HepG2 (cell line): Measurements from ENCODE around the gene TM4SF4. TPM values are rescaled to one million over a fixed set of nuclear protein-coding genes. Genes with fewer than 3 reads are reported as not detected.
A peak's percentile ranks its signal among the peaks of the same experiment; 100 is the strongest.

Experiments
- ATAC-seq: fragments of 200-7000 bp; cut with Tn5 transposase; 3 replicates; pipeline ENCODE4 v1.9.1; 2020; ENCODE audit warnings: mild to moderate bottlenecking, moderate library complexity
- BruUV-seq: library from RNA; stranded (reverse); fragments of 400-500 nt; replicated peaks from 2 replicates; lab custom pipeline; 2021; lab: Mats Ljungman, UMichigan
- CTCF ChIA-PET: fragments of 300-600 bp; formaldehyde crosslinking; extraction: SDS; loops from one replicate; lab custom pipeline; 2021; ENCODE audit warnings: low total read pairs, inconsistent platforms, low intra/inter-chr PET ratio; lab: Yijun Ruan, JAX
- POLR2A ChIA-PET: fragments of 350-600 bp; sonication (Branson Sonifier 250); formaldehyde crosslinking; loops from one replicate; lab custom pipeline; 2020; ENCODE audit warnings: antibody characterized with exemption, inconsistent platforms; lab: Yijun Ruan, JAX
- DNase-seq: peaks from one replicate; pipeline ENCODE4 v3.0.0-alpha.2; 2015; ENCODE audit warnings: low spot score
- FAIRE-seq: peaks from 3 replicates; lab custom pipeline; 2011; peaks lifted over from hg19 to GRCh38; lab: Jason Lieb, UNC
- H2AFZ ChIP-seq: one replicate; pipeline ENCODE4 v1.6.1; 2011; ENCODE audit warnings: low read length, inconsistent platforms
- H3K27ac ChIP-seq: fragments of 300-600 bp; 3 replicates; pipeline ENCODE4 v1.8.0; 2011; ENCODE audit warnings: mixed run types, mild to moderate bottlenecking, mixed read lengths, low read length, inconsistent platforms; ENCODE audit not compliant: insufficient read depth; ENCODE audit errors: extremely low read length
- H3K27me3 ChIP-seq, 2 experiments: fragments of 200-600 bp in 1 of 2; 2 replicates in 1 of 2; 3 replicates in 1 of 2; pipeline versions ENCODE4 v1.6.0 to v1.8.0; 2011; ENCODE audit warnings: low read length in 2 of 2, mild to moderate bottlenecking in 2 of 2, moderate library complexity in 2 of 2, inconsistent platforms in 1 of 2; ENCODE audit not compliant: insufficient read depth in 2 of 2, control insufficient read depth in 1 of 2
- H3K36me3 ChIP-seq, 2 experiments: fragments of 200-600 bp in 1 of 2; replicated peaks in 1 of 2; 2 replicates in 1 of 2; 3 replicates in 1 of 2; pipeline versions ENCODE4 v1.5.1 to v1.8.0; 2011; ENCODE audit warnings: low read length in 2 of 2, inconsistent platforms in 1 of 2; ENCODE audit not compliant: insufficient read depth in 2 of 2, control insufficient read depth in 1 of 2
- H3K4me1 ChIP-seq: 2 replicates; pipeline ENCODE4 v1.5.1; 2012; ENCODE audit warnings: low read length, inconsistent platforms; ENCODE audit not compliant: insufficient read depth
- H3K4me2 ChIP-seq: 2 replicates; pipeline ENCODE4 v1.6.0; 2011; ENCODE audit warnings: low read depth, low read length, inconsistent platforms
- H3K4me3 ChIP-seq, 3 experiments: fragments of 200-600 bp in 1 of 3; sonication (generic), shearing (Covaris generic) in 1 of 3; replicated peaks in 1 of 3; 2 replicates each; pipeline ENCODE4 v1.5.1; 2011 to 2016; ENCODE audit warnings: low read length in 3 of 3, inconsistent platforms in 2 of 3, low read depth in 2 of 3, mild to moderate bottlenecking in 2 of 3, control low read depth in 1 of 3, mixed read lengths in 1 of 3; ENCODE audit not compliant: insufficient read depth in 1 of 3
- H3K79me2 ChIP-seq: one replicate; pipeline ENCODE4 v1.6.1; 2011; ENCODE audit warnings: low read length, inconsistent platforms; ENCODE audit not compliant: insufficient read depth
- H3K9ac ChIP-seq: 2 replicates; pipeline ENCODE4 v1.6.0; 2011; ENCODE audit warnings: mild to moderate bottlenecking, low read depth, low read length, inconsistent platforms; ENCODE audit not compliant: insufficient read depth
- H3K9me3 ChIP-seq: 2 replicates; pipeline ENCODE4 v1.5.1; 2012; ENCODE audit warnings: mild to moderate bottlenecking, low read length
- H4K20me1 ChIP-seq: 2 replicates; pipeline ENCODE4 v1.6.0; 2011; ENCODE audit warnings: inconsistent platforms, mild to moderate bottlenecking, low read length, moderate library complexity; ENCODE audit not compliant: insufficient read depth
- CC2D1A ChIP-seq: sonication (generic); formaldehyde crosslinking; IDR thresholded peaks from 2 replicates; pipeline ENCODE4 v1.8.1; 2023; ENCODE audit warnings: mild to moderate bottlenecking, missing genetic modification reagents
- FOXA3 ChIP-seq: IDR thresholded peaks from 2 replicates; pipeline ENCODE4 v1.6.1; 2016; ENCODE audit warnings: missing genetic modification reagents, missing compliant biosample characterization
- FOXP1 ChIP-seq, 2 experiments: fragments of 450-650 bp in 1 of 2; IDR thresholded peaks; 2 replicates each; pipeline ENCODE4 v1.6.1; 2017 to 2018; ENCODE audit warnings: antibody characterized with exemption in 1 of 2
- IRF2 ChIP-seq: IDR thresholded peaks from 2 replicates; pipeline ENCODE4 v1.6.1; 2018; ENCODE audit warnings: missing genetic modification reagents, missing compliant biosample characterization
- KLF16 ChIP-seq, 2 experiments: sonication (generic) in 1 of 2; formaldehyde crosslinking in 1 of 2; IDR thresholded peaks; 2 replicates each; pipeline versions ENCODE4 v1.6.1 to v1.8.0; 2016 to 2023; ENCODE audit warnings: missing genetic modification reagents in 2 of 2, missing compliant biosample characterization in 1 of 2
- RAD21 ChIP-seq: fragments of 450-650 bp; formaldehyde crosslinking; IDR thresholded peaks from 2 replicates; pipeline ENCODE4 v1.5.0; 2020; ENCODE audit warnings: mild to moderate bottlenecking
- SOX6 ChIP-seq, 2 experiments: fragments of 450-650 bp in 1 of 2; sonication (generic) in 1 of 2; formaldehyde crosslinking in 1 of 2; IDR thresholded peaks; 2 replicates each; pipeline versions ENCODE4 v1.4.0 to v1.6.1; 2017 to 2020; ENCODE audit warnings: antibody characterized with exemption in 1 of 2, mild to moderate bottlenecking in 1 of 2, missing genetic modification reagents in 1 of 2
- ZMYM4 ChIP-seq: sonication (generic); formaldehyde crosslinking; IDR thresholded peaks from 2 replicates; pipeline ENCODE4 v1.8.1; 2023; ENCODE audit warnings: mild to moderate bottlenecking, missing genetic modification reagents
- ZNF724P ChIP-seq: sonication (generic); formaldehyde crosslinking; IDR thresholded peaks from 2 replicates; pipeline ENCODE4 v1.8.0; 2022; ENCODE audit warnings: missing genetic modification reagents, borderline replicate concordance
- ZNF792 ChIP-seq: IDR thresholded peaks from 2 replicates; pipeline ENCODE4 v1.6.1; 2016
- ZNF83 ChIP-seq: sonication (generic); formaldehyde crosslinking; IDR thresholded peaks from 2 replicates; pipeline ENCODE4 v1.4.0; 2020; ENCODE audit warnings: missing genetic modification reagents, mild to moderate bottlenecking, borderline replicate concordance
- WGBS: methylation state at CpG from one replicate; pipeline ENCODE4 v1.1.6; 2017; ENCODE audit warnings: low lambda C conversion rate; 5-methylcytosine and 5-hydroxymethylcytosine counted together
- in situ Hi-C: cut with HindIII; loops from 2 replicates; pipeline ENCODE4 v1.10.0; 2017; ENCODE audit warnings: low pct_unique_long_range_greater_than_20kb; ENCODE audit not compliant: extremely low pct_ligation_motif_present
- intact Hi-C: fragments of 100-400 bp; cut with micrococcal nuclease; formaldehyde crosslinking; loops from one replicate; pipeline ENCODE4 v1.10.0; 2022; ENCODE audit not compliant: unreplicated experiment
- polyA plus RNA-seq, 8 experiments: library from polyadenylated mRNA; depleted of rRNA in 3 of 8; stranded (reverse) in 7 of 8; unstranded in 1 of 8; fragments of >200 nt; fragmentation: Illumina TruSeq in 4 of 8; extraction: Trizol in 4 of 8; gene quantifications; 2 replicates each; pipeline versions ENCODE4 v1.2.1 to v1.2.3, GENCODE V29; 2011 to 2016; ENCODE audit warnings: low read depth in 4 of 8, missing spikeins in 1 of 8, mixed read lengths in 1 of 8; ENCODE audit not compliant: insufficient read depth in 1 of 8
- total RNA-seq, 5 experiments: library from RNA; depleted of rRNA; stranded (reverse); fragments of >200 nt; fragmentation: Illumina TruSeq; extraction: Trizol; gene quantifications; 2 replicates each; pipeline ENCODE4 v1.2.3, GENCODE V29; 2016; ENCODE audit warnings: low read depth in 1 of 5
- TF ChIP-seq, protein P1 (sequence below): sonication (generic); formaldehyde crosslinking; IDR thresholded peaks from 2 replicates; pipeline ENCODE4 v1.4.0; 2020; ENCODE audit warnings: missing genetic modification reagents
- TF ChIP-seq, protein P2 (sequence below): IDR thresholded peaks from 2 replicates; pipeline ENCODE4 v1.6.1; 2018; ENCODE audit warnings: missing genetic modification reagents, mild to moderate bottlenecking, missing compliant biosample characterization

The TM4SF4 gene
- total and polyA plus RNA-seq, 2 of the 13 experiments (the other 11 are each of a cell fraction or from before 2014, with no cell fraction given) = 0.63 to 0.95 TPM

DNA sequence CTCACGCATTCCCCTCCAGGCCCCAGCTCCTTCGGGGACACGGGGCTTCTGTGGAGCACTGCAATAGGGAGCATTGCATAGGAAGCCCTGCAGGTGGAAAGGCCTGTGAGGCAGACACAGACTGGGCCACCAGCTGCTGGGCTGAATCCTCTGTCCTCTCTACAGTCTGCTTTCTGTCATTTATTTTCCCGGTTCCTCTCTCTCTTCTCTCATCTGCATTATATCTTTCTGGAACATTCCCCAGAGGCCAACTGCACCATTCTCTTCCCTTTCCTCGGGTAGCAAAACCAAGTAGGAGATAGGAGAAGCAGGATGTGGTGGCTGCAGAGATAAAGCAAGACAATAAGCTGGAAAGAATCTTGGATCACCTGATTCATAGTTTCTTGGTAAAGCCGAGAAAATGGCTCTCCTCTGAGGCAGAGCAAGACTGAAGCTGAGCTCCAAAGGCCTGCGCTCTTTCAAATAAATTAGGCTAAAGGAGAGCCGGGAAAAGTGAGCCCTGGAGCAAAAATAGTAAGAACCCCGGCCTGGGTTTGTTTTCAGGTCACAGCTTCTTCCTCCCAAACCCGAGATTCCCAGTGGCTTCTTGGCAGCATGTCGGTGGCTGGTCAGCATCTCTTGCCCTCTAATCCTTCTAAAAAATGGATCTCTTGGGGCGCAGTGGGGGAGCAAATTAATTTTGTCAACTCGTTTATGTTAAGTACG is 5.3 kb downstream of the TM4SF4 start (continued):
- 0 out of 2 replicates have a peak, but pooled peaks have one; percentile 32 for TF ChIP-seq ZNF724P (CRISPR knock-in tag)

DNA sequence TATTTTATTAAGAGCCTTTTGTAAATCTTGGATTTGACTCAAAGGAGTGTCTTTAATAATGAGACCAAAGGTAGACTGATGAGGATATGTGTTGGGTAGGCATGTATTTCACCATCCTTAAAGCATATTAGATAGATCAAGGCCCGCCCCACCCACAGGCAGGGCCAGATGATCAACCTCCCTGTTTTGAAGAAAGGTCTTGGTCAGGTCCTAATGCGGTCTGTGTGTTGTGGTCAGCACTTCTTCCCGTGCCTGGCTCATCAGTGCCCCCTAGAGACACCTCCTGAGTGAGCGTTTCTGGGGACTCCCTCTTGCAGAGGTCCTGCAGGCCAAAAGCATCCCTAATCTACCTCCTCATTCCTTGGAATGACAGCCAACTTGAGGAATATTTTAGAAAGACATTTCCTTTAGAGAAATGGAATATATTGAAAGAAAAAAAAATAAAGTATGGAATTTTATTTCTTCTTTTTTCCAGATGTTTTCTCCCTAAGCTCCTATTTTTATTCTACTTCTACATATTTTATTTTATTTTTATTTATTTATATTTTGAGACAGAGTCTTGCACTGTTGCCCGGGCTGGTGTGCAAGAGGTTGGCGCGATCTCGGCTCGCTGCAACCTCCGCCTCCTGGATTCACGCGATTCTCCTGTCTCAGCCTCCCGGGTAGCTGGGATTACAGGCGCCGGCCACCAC is 6.0 kb downstream of the TM4SF4 start:
- POLR2A ChIA-PET = interaction anchor here (0.6 to 2.7 kb wide), 9 partner anchors 79 to 126 kb away, joined by 3 to 13 read pairs (median 6); partner anchors contain the start of gene TM4SF1
- Histone ChIP-seq H3K79me2 (no peaks in the 10 kb centered on the region), H3K9me3 (no peaks in the 10 kb centered on the region), H3K36me3 (no peaks in the 10 kb centered on the region), H3K4me2 (no peak overlapping the region), H3K27me3 (no peaks in the 10 kb centered on the region), H3K27ac (peak overlapping the region; percentile 48), H3K9ac (0 out of 2 replicates have a peak overlapping the region, but pooled peaks have one; percentile 5), H3K4me3 (no peak overlapping the region), H3K4me1 (peaks cover 22% of the 10 kb centered on the region), H4K20me1 (no peaks in the 10 kb centered on the region), H2AFZ (no peak overlapping the region)
- in situ Hi-C loops (loop anchor here (5.0 to 10.0 kb wide), 3 partner anchors 128 to 526 kb away; partner anchors contain the start of gene HPS3), intact Hi-C loops (loop anchor here (1.0 to 10.0 kb wide), 5 partner anchors 87 to 360 kb away; no protein-coding TSS in a partner anchor)
- no TSS peak for BruUV-seq
- peak; percentile 85 for DNase-seq
- 59% methylated on average over 15 of the region's 15 CpGs for WGBS
- peak; percentile 98 for ATAC-seq
- peak; percentile 97 for FAIRE-seq
- CTCF ChIA-PET = interaction anchor here (0.7 to 2.1 kb wide), 7 partner anchors 85 to 525 kb away, joined by 3 to 37 read pairs (median 4); no protein-coding TSS in a partner anchor
- TF ChIP-seq KLF16 (CRISPR knock-in tag; IDR thresholded peaks at IDR 0.05) = 0 out of 4 replicates have a peak, but pooled peaks of 1 of the 2 experiments have one; percentile 20
- TF ChIP-seq ZNF724P (CRISPR knock-in tag) = 0 out of 2 replicates have a peak, but pooled peaks have one; percentile 24
- TF ChIP-seq IRF2 (CRISPR knock-in tag) = 0 out of 2 replicates have a peak, but pooled peaks have one; percentile 33
- no peak for TF ChIP-seq ZNF83 (CRISPR knock-in tag)
- TF ChIP-seq FOXP1 (IDR thresholded peaks at IDR 0.05) = no peak
- TF ChIP-seq FOXP1 (CRISPR knock-in tag; IDR thresholded peaks at IDR 0.05) = 0 out of 2 replicates have a peak, but pooled peaks have one; percentile 18
- TF ChIP-seq FOXA3 (CRISPR knock-in tag) = peak; percentile 49; the same call in 1 of the 2 replicates
- TF ChIP-seq RAD21 = peak; percentile 95
- TF ChIP-seq, protein P1, sequence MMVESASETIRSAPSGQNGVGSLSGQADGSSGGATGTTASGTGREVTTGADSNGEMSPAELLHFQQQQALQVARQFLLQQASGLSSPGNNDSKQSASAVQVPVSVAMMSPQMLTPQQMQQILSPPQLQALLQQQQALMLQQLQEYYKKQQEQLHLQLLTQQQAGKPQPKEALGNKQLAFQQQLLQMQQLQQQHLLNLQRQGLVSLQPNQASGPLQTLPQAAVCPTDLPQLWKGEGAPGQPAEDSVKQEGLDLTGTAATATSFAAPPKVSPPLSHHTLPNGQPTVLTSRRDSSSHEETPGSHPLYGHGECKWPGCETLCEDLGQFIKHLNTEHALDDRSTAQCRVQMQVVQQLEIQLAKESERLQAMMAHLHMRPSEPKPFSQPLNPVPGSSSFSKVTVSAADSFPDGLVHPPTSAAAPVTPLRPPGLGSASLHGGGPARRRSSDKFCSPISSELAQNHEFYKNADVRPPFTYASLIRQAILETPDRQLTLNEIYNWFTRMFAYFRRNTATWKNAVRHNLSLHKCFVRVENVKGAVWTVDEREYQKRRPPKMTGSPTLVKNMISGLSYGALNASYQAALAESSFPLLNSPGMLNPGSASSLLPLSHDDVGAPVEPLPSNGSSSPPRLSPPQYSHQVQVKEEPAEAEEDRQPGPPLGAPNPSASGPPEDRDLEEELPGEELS (CRISPR knock-in tag) = peak; percentile 34; the same call in 1 of the 2 replicates
- TF ChIP-seq CC2D1A (CRISPR knock-in tag) = no peak
- no peak for TF ChIP-seq SOX6 (IDR thresholded peaks at IDR 0.05)
- TF ChIP-seq SOX6 (CRISPR knock-in tag; IDR thresholded peaks at IDR 0.05) = peak; percentile 57; the same call in 1 of the 2 replicates
- TF ChIP-seq ZMYM4 (CRISPR knock-in tag) = peak; percentile 88
- TF ChIP-seq, protein P2, sequence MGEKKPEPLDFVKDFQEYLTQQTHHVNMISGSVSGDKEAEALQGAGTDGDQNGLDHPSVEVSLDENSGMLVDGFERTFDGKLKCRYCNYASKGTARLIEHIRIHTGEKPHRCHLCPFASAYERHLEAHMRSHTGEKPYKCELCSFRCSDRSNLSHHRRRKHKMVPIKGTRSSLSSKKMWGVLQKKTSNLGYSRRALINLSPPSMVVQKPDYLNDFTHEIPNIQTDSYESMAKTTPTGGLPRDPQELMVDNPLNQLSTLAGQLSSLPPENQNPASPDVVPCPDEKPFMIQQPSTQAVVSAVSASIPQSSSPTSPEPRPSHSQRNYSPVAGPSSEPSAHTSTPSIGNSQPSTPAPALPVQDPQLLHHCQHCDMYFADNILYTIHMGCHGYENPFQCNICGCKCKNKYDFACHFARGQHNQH (CRISPR knock-in tag) = peak; percentile 79; the same call in 1 of the 2 replicates
- peak; percentile 87 for TF ChIP-seq ZNF792 (CRISPR knock-in tag)
